Urothelium cell line (cell line): ENCODE results near the gene LCP1.
"Not testable (repeated sequence)": the region's sequence is repeated elsewhere in the genome, so short reads cannot be mapped to it uniquely, and the experiment has no call there.

Experiments
- DNase-seq: peaks from one replicate; pipeline ENCODE4 v3.0.0; 2011; ENCODE audit warnings: low spot score, mixed read lengths
- FAIRE-seq: peaks from 2 replicates; lab custom pipeline; 2011; peaks lifted over from hg19 to GRCh38; lab: Jason Lieb, UNC

LCP1 gene

GRCh38 chr13:46182491-46182877, 507 bp upstream of the LCP1 start:
- DNase-seq (no peak), FAIRE-seq (no peak)

DNA sequence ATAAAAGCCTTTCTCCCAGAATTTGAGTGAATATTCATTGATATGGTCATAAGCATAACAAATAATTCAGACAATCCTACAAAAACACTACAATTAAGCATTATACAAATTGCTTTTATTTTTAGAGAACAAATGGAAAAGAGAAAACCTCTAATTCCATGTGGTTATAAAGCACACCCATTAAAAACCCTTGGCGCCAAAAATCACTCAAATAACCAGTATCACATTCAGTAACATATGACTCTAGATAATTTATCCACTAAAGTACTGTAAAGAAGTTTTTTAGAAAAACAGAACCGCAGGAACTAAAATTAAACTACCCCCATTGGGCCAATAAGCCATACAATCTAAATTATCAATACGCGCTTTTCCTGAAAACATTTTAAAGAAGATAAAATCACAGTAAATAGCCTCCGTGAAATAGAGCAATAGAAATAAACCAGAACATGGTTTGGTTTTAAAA, 569 bp downstream of the LCP1 start:
- FAIRE-seq, result no peak

GRCh38 chr13:46179969-46180763, 1.8 kb downstream of the LCP1 start:
- no peak for FAIRE-seq

More for the DNA sequence above, 569 bp downstream of the LCP1 start:
- DNase-seq, result no peak

GRCh38 chr13:46179491-46179908, 2.5 kb downstream of the LCP1 start:
- FAIRE-seq, result no peak
- DNase-seq, result no peak

More at GRCh38 chr13:46179969-46180763, 1.8 kb downstream of the LCP1 start:
- no peak for DNase-seq

DNA sequence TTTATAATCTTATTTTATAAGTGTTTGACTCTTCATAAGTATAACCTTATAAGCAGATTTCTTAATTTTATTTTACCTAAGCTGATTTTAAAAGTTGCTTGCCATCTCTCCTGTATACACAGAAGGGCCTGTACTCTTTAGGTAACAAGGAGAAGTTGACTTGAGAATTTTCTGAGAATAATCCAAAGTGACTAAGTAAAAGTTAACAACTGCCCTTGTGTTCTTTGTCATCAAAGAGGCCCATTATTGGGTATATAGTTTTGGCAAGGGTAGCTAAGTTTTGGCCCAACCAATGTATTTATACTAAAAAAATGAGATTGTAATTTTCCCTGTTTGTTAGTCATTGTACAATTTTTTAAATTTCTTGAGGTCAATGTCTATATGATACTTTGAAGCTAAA, 3.2 kb downstream of the LCP1 start:
- no peak for FAIRE-seq
- DNase-seq, result no peak

- FAIRE-seq, result no peak
- no peak for DNase-seq
Measured at GRCh38 chr13:46178143-46178542, 3.8 kb downstream of the LCP1 start.

DNA sequence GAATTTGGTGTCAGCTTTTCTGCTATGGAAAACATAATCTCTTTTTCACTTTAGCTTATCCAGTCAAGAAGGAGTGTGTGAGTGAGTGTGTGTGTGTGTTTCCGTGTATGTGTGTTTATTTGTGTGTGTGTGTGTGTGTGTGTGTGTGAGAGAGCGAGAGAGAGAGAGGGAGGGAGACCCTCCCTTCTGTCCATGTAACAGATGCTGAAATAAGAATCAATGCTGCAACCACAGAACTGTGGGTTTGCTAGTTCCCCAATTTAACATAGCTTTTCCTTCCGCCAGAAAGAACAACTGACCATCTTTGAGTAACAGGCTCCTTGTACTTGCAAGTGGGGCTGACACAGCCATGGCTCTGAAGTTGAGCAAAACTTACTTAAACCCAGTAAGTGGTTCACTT, 5.2 kb downstream of the LCP1 start:
- no peak for DNase-seq
- FAIRE-seq, result no peak

DNA sequence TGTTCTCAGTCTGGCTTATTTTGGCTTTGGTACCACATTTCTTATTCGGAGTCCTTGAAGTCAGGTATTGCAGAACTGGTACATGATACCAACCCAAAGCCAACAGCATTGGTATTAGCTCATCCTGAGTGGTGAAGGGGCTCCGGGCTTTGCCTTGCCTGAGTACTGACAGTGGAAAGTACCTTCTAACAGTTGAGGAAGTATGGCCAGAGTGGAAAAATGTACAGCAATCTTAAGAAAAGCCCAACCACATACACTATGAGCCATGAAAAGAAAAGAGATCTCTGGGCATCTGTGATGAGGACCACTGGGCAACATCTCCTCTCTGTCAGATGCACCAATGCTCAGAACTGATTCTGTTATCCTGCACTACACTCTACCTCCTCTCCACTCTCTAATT, 8.3 kb downstream of the LCP1 start:
- DNase-seq (no peak), FAIRE-seq (no peak)

GRCh38 chr13:46172531-46172991, 9.4 kb downstream of the LCP1 start:
- FAIRE-seq, result no peak
- peak; percentile 12 for DNase-seq

GRCh38 chr13:46171739-46172138, 10.2 kb downstream of the LCP1 start:
- DNase-seq (no peak), FAIRE-seq (no peak)

DNA sequence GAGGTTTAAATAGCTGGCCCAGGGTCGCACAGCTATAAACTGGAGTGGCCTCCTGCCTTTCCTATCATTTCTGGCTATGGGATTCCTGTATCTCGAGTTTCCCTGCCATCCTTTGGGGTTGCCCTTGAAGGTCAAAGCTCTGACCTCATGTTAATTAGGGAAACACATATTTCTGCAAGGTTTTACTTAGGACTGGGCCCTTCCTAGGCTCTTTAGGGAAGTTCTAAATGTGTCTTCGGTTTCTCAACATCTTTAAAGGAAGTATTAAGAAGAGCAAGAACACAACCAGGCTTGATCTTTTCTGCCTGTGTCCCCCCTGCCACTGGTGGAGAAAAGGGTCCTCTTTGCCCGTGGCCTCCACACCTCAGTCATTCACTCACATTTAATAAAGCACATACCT, 10.8 kb downstream of the LCP1 start:
- no peak for FAIRE-seq
- no peak for DNase-seq

- FAIRE-seq (no peak), DNase-seq (no peak)
Measured at GRCh38 chr13:46170687-46171086, 11.3 kb downstream of the LCP1 start.

GRCh38 chr13:46170268-46170667, 11.7 kb downstream of the LCP1 start:
- FAIRE-seq (no peak), DNase-seq (no peak)

DNA sequence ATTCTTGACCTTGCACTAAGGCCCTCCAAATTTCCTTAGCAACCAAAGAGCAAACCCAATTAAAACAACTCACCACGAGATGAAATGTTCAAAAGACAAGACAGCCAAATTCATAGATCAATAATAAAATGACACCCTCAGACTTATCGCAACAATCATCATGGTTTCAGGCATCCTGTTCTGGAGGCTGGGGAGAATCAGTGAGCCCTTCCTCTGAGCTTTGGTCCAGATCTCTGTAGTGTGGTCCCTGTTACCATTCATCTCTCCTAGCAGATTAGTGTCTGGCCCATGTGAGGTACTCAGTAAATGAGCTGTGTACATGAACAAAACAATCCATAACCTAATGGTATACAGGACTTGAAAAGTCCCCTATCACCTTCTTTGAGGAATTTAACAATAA, 12.2 kb downstream of the LCP1 start:
- no peak for FAIRE-seq
- no peak for DNase-seq

DNA sequence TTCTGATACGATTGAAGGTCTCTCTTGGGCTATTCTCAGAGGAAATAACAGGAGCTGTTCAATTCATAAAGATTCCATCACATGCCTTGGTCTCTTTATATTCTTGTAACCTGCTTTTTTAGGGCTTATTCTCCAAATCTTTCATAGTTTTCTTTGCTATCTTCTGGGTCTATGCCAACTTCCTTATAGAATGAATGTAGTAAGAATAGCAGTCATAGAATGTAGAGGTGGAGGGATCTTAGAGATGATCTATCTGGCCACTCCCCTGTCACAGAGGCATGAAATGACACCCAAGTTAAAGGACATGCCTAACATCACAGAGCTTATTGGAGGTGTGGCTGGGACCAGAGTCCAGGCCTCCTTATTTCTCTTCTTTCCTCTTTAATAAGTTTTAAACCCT, 13.2 kb downstream of the LCP1 start:
- FAIRE-seq (no peak), DNase-seq (no peak)

DNA sequence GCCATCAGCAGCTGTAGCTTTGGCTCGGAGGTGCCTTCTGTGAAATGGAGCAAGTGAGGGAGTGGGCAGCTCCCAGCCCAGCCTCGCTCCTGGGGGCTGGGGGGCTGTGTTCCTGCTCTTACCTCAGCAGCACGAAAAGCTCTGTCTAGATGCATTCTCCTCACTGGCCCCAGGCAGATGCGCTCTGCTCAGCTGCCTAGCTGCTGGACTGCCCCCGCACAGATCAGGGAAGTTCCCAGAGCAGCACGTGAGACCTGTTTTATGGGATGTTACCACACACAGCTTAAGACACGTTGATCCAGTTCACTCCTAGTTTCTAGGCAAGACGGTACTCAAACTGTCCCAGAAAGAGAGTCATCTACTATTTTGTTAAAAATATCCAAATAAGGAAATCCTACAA, 13.6 kb downstream of the LCP1 start:
- DNase-seq (no peak), FAIRE-seq (no peak)

GRCh38 chr13:46166947-46167610, 14.9 kb downstream of the LCP1 start:
- DNase-seq (no peak), FAIRE-seq (no peak)

- DNase-seq (no peak), FAIRE-seq (no peak)
Measured at GRCh38 chr13:46166224-46166584, 15.8 kb downstream of the LCP1 start.

GRCh38 chr13:46165485-46166223, 16.3 kb downstream of the LCP1 start:
- FAIRE-seq (no peak), DNase-seq (peak; percentile 35)

GRCh38 chr13:46164661-46165060, 17.3 kb downstream of the LCP1 start:
- no peak for DNase-seq
- no peak for FAIRE-seq

DNA sequence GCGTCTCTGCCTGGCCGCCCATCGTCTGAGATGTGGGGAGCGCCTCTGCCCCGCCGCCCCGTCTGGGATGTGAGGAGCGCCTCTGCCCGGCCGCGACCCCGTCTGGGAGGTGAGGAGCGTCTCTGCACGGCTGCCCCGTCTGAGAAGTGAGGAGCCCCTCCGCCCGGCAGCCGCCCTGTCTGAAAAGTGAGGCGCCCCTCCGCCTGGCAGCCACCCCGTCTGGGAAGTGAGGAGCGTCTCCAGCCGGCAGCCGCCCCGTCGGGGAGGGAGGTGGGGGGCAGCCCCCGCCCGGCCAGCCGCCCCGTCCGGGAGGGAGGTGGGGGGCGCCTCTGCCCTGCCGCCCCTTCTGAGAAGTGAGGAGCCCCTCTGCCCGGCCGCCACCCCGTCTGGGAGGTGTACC, 19.2 kb downstream of the LCP1 start:
- FAIRE-seq, DNase-seq: not testable (repeated sequence)
